Upper lobe of left lung (tissue), 6 donors: ENCODE measurements around the gene OR51V1. TPM values are rescaled to one million over a fixed set of nuclear protein-coding genes. Genes with fewer than 3 reads are reported as not detected.
"Not testable (repeated sequence)": the region's sequence is repeated elsewhere in the genome, so short reads cannot be mapped to it uniquely, and the experiment has no call there.

Experiments
- ATAC-seq, 2 donors: fragments of 200-7000 bp; cut with Tn5 transposase; one replicate each; pipeline ENCODE4 v1.9.1; 2022; ENCODE audit warnings: mild to moderate bottlenecking in 2 of 2, moderate library complexity in 2 of 2; ENCODE audit not compliant: low FRiP score in 2 of 2
- DNase-seq, 2 donors: peaks; one replicate each; pipeline ENCODE4 v3.0.0-alpha.2; 2019 to 2020
- H3K27ac ChIP-seq, 4 donors: fragments of 200-600 bp; sonication (generic); one replicate each; pipeline ENCODE4 v1.5.1; 2016 to 2019
- H3K27me3 ChIP-seq, 4 donors: fragments of 200-600 bp; sonication (generic); one replicate each; pipeline ENCODE4 v1.5.1; 2017 to 2019
- H3K36me3 ChIP-seq, 4 donors: fragments of 200-600 bp; sonication (generic); one replicate each; pipeline ENCODE4 v1.5.1; 2016 to 2019
- H3K4me1 ChIP-seq, 4 donors: fragments of 200-600 bp; sonication (generic); one replicate each; pipeline ENCODE4 v1.5.1; 2018 to 2019
- H3K4me3 ChIP-seq, 4 donors: fragments of 200-600 bp; sonication (generic); one replicate each; pipeline ENCODE4 v1.5.1; 2017 to 2019; ENCODE audit warnings: mild to moderate bottlenecking in 2 of 4, moderate library complexity in 1 of 4
- H3K9me3 ChIP-seq, 4 donors: fragments of 200-600 bp; sonication (generic); one replicate each; pipeline ENCODE4 v1.5.1; 2018 to 2019
- CTCF ChIP-seq, 6 experiments: fragments of 450-650 bp in 4 of 6; fragments of 200-600 bp in 2 of 6; sonication (generic) in 2 of 6; IDR thresholded peaks; one replicate each; pipeline ENCODE4 v1.5.1; 2016 to 2019; ENCODE audit warnings: antibody characterized with exemption in 6 of 6
- EP300 ChIP-seq, 4 donors: sonication (generic); formaldehyde crosslinking; IDR thresholded peaks; one replicate each; pipeline ENCODE4 v1.5.1; 2017; ENCODE audit warnings: antibody characterized with exemption in 4 of 4, control low read depth in 2 of 4
- POLR2A ChIP-seq, 4 donors: fragments of 450-650 bp; IDR thresholded peaks; one replicate each; pipeline ENCODE4 v1.5.1; 2016 to 2017; ENCODE audit warnings: antibody characterized with exemption in 4 of 4, mild to moderate bottlenecking in 2 of 4
- POLR2AphosphoS5 ChIP-seq, 2 donors: sonication (generic); formaldehyde crosslinking; IDR thresholded peaks; one replicate each; pipeline ENCODE4 v1.5.1; 2017; ENCODE audit warnings: antibody characterized with exemption in 2 of 2
- WGBS, 2 donors: methylation state at CpG; one replicate each; pipeline ENCODE4 v1.1.5; 2017 to 2018; 5-methylcytosine and 5-hydroxymethylcytosine counted together
- total RNA-seq, 6 donors: library from RNA; depleted of rRNA in 4 of 6; stranded (reverse); fragments of >200 nt in 4 of 6; gene quantifications; one replicate each; pipeline versions ENCODE4 v1.1.0 to v1.2.1, GENCODE V29; 2016 to 2021
- donor health status: DM: no; HTN: no; CAD: no; lungs with moderate emphysema.
- donor health status: DM: no; HTN: yes; CAD: no; lungs with severe emphysema.

Gene OR51V1
- total RNA-seq, 6 donors from 2014 or later: not detected

- Histone ChIP-seq H3K9me3 (peaks cover 0 to 5% (median 0%) of the 10 kb centered on the region in 4 donors), H3K27me3 (no peaks in the 10 kb centered on the region), H3K36me3 (no peaks in the 10 kb centered on the region), H3K4me1 (no peaks in the 10 kb centered on the region), H3K4me3 (no peak overlapping the region), H3K27ac (no peak overlapping the region)
- 81 to 82% methylated on average over 2 of the region's 2 CpGs for whole genome bisulfite sequencing, 2 donors
- no peak for ATAC-seq
- DNase-seq: no peak
- TF ChIP-seq POLR2AphosphoS5 (IDR thresholded peaks at IDR 0.05) (no peak), POLR2A (IDR thresholded peaks at IDR 0.05) (no peak), CTCF (IDR thresholded peaks at IDR 0.05) (no peak), EP300 (IDR thresholded peaks at IDR 0.05) (no peak)
Observed at GRCh38 chr11:5188201-5188600, 12.3 kb downstream of the OR51V1 start.

- TF ChIP-seq EP300 (IDR thresholded peaks at IDR 0.05) (no peak), POLR2AphosphoS5 (IDR thresholded peaks at IDR 0.05) (no peak), POLR2A (IDR thresholded peaks at IDR 0.05) (no peak), CTCF (IDR thresholded peaks at IDR 0.05) (no peak)
- H3K27me3 ChIP-seq: no peaks in the 10 kb centered on the region
- H3K27ac ChIP-seq: no peak overlapping the region
- DNase-seq (no peak), ATAC-seq (no peak)
- no peak overlapping the region for H3K4me3 ChIP-seq
- H3K4me1 ChIP-seq: no peaks in the 10 kb centered on the region
- 78 to 79% methylated on average over 10 of the region's 10 CpGs for WGBS, 2 donors
- H3K9me3 ChIP-seq: no peaks in the 10 kb centered on the region
- H3K36me3 ChIP-seq: no peaks in the 10 kb centered on the region
Observed at GRCh38 chr11:5178046-5178837, 22.2 kb downstream of the OR51V1 start.

- WGBS, 2 donors: 93 to 94% methylated on average over 7 of the region's 7 CpGs
- Histone ChIP-seq H3K4me1 (no peaks in the 10 kb centered on the region), H3K27me3 (no peaks in the 10 kb centered on the region), H3K36me3 (no peaks in the 10 kb centered on the region), H3K4me3 (no peak overlapping the region), H3K9me3 (no peaks in the 10 kb centered on the region), H3K27ac (no peak overlapping the region)
- ATAC-seq (no peak), DNase-seq (no peak)
- no peak for TF ChIP-seq POLR2AphosphoS5 (IDR thresholded peaks at IDR 0.05)
- TF ChIP-seq CTCF (IDR thresholded peaks at IDR 0.05): no peak
- no peak for TF ChIP-seq EP300 (IDR thresholded peaks at IDR 0.05)
- no peak for TF ChIP-seq POLR2A (IDR thresholded peaks at IDR 0.05)
Observed at GRCh38 chr11:5174934-5175333, 25.5 kb downstream of the OR51V1 start.

- Histone ChIP-seq H3K4me1 (no peaks in the 10 kb centered on the region), H3K9me3 (no peaks in the 10 kb centered on the region), H3K36me3 (no peaks in the 10 kb centered on the region), H3K4me3 (no peak overlapping the region), H3K27me3 (no peaks in the 10 kb centered on the region), H3K27ac (no peak overlapping the region)
- TF ChIP-seq EP300 (IDR thresholded peaks at IDR 0.05) (no peak), CTCF (IDR thresholded peaks at IDR 0.05) (no peak), POLR2AphosphoS5 (IDR thresholded peaks at IDR 0.05) (no peak)
- ATAC-seq (no peak), DNase-seq (no peak)
- WGBS, 2 donors: 62 to 65% methylated on average over 2 of the region's 2 CpGs
Observed at GRCh38 chr11:5171856-5172255, 28.6 kb downstream of the OR51V1 start.

GRCh38 chr11:5165898-5166297, 34.6 kb downstream of the OR51V1 start:
- not testable (repeated sequence) for H3K9me3 ChIP-seq, H3K27me3 ChIP-seq, H3K27ac ChIP-seq, H3K36me3 ChIP-seq, ATAC-seq, H3K4me1 ChIP-seq, H3K4me3 ChIP-seq, DNase-seq

- not testable (repeated sequence) for H3K4me3 ChIP-seq, H3K27me3 ChIP-seq, DNase-seq, ATAC-seq, H3K27ac ChIP-seq, H3K36me3 ChIP-seq, H3K9me3 ChIP-seq, H3K4me1 ChIP-seq
- WGBS, 2 donors: 70 to 73% methylated on average over 6 of the region's 6 CpGs
Observed at GRCh38 chr11:5164807-5165206, 35.7 kb downstream of the OR51V1 start.

GRCh38 chr11:5161045-5161444, 39.4 kb downstream of the OR51V1 start:
- not testable (repeated sequence) for ATAC-seq, H3K9me3 ChIP-seq, H3K4me1 ChIP-seq, H3K36me3 ChIP-seq, DNase-seq, H3K4me3 ChIP-seq, H3K27me3 ChIP-seq, H3K27ac ChIP-seq
- 61 to 71% methylated on average over 1 of the region's 1 CpG for WGBS, 2 donors

- ATAC-seq, DNase-seq, H3K4me3 ChIP-seq, H3K27me3 ChIP-seq, H3K9me3 ChIP-seq, H3K36me3 ChIP-seq, H3K4me1 ChIP-seq, H3K27ac ChIP-seq: not testable (repeated sequence)
- WGBS, 2 donors: 89 to 99% methylated on average over 4 of the region's 4 CpGs
Observed at GRCh38 chr11:5160217-5160616, 40.3 kb downstream of the OR51V1 start.
